EH (cell line): ENCODE measurements around the gene SUPT6H.

ENCODE experiments used
- DNase-seq: peaks from one replicate; pipeline ENCODE4 v3.0.0-alpha.2; 2015; ENCODE audit warnings: low read depth

Gene SUPT6H

DNA sequence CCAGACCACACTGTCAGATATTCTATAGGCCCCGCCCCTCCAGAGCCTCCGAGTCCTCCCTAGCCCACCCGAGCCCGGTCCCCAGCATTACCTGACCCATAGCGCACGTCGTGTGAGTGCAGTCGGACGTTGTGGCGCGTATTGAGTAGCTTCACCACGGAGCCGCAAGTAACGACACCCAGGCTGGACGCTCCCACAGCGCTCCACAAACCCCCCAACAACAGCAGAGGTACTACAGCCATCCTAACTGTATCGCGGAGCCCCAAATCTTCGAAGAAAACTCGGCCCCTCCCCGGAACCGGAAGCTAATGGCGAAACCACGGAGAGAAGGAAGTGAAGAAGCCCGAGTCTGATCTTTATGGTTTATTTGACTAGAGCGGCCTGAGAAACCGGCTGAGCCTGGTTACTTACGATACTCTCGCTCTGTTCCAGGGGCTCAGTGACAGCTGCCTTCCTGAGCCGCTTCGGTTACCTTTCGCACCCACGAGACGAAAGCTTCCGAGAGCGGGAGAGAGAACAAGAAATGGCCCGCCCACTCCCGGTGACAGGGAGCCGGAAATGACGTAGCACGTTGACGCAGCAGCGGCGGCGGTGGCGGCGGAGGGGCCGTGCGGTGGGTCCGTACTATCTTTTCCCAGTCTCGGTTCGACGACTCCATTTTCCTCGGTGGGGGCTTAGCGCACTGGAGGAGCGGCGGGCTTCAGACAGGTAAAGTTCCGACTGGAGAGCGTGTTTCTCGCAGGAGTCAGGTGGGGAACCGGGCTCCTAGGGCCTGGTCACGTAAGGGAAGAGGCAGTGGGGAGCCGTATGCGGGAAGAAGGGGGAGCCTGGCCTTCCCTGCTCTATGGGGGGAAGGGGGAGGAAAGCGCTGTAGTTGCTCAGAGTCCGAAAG lies at the start of gene SUPT6H, which contains the start of gene SDF2:
SUPT6H (plus strand) TSS at position 571 of the 892 bp plus-strand sequence. CDS start 11,197 bp downstream, outside the sequence.
SDF2 (minus strand) TSS at position 272 of the 892 bp plus-strand sequence; CDS start at position 242, 30 bp downstream.
- peak; percentile 87 for DNase-seq

DNA sequence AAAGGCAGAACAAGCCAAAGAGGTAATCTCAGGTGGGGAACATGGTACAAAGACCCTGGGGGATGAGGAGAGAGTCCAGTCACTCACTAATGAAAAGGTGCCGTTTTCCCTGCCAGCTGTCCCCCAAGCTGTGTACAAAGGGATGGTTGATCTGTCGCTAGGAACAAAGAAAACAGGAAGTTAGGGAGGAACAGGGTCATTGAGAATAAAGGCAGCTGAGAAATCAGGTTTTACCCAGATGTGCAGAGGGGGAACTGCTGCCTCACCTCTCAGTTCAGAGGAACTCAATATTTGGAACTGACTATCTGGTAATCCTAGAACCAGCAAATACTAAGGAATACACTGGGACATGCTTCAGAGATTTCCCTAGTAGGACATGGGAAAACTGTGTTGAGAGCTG lies 49.5 kb upstream of the SUPT6H start:
- DNase-seq: no peak

DNA sequence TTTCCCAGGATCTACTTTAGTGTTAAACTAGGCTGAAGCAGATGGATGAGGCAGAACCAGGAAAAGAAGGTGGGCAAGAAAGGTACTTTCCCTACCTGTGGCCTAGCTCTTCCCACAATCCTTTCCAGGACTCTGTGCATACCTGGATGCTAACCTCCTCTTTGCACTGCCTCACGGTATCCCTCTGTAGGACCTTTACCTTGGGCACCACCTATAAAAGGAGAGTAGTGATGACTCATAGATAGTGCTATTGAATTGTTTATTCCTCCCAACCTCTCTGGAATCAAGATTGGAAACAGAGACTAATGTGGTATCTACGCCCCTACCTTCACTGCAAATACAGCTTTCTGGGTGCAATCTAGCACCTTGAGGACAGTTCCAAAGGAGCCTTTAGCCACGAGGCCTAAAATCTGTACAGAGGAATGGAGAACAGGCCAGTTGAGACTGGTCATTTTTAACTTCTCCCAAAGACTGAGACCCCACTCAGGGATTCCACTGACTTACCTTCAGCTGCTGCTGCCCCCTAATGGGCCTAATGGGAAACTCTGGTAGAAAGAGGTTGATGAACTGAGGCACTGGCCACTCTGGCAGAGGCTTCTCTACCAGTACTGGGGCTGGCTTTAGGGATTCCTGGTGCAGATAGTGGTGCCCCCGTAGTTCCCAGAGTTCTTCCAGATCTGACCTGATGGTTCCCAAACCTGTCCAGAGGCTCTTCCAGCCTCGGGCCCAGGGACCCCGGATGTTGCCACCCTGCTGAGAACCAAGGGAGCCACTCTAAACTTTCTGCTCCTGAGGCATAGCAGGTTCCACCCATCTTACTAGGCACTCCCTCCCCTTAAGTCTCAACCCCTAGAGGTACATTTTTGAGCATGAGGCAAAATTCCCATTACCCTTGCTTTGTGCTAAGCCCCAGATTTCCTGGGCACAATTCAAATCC lies 48.8 kb upstream of the SUPT6H start:
- peak; percentile 43 for DNase-seq

DNA sequence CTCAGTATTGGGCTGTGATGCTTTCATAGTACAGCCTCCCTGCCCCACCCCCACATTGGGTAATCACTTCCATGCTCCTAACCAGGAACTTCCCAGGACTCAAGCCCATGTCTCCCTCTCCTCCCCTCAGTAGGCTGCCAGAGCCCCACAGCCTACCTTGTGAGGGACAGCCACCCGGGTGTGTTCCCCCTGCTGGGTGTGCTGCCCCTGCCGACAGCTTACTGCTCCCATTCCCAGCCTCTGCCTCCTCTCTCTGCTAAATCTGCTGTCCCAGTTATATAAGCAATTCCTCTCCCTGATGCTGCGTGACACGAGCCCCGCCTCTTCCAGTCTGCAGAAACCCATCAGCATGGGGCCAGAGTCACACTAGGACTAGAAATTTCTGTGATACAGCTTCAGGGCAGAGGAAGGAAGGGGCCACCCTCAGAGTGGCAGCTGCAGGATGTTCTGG lies 48.0 kb upstream of the SUPT6H start, which contains the start of gene RSKR:
RSKR (minus strand) TSS at position 255 of the 451 bp plus-strand sequence; CDS start at position 231, 24 bp downstream.
- peak; percentile 5 for DNase-seq

DNA sequence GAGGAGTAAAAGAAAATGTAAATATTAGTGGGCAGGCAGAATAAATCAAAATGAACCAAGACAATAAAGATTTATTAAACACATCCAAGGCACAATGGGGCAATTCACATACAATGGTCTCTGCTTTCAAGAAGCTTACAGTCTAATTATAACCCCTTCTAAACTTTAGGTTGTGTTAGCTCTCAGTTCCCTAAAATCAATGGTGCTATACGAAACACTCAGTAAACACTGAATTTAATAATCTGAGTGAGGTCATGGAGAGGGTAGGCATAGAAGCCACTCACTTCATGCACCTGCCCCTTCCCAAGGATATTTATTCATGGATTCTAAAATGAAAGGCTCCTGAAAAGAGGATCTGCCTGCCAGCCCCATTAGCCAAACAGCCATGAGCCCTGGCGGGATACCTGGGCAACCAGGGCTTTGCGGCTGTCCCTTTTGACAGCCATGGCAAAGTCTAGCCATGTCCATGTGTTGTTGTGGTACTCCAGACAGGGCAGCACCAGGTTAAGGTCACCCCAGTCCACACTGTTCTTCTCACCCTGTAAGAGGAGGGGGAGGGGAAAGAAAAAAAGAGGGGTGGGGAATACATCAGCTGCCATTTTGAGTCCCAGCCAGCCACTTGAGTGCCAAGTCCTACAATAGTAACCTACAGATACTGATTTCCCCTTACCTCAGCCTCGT lies 46.6 kb upstream of the SUPT6H start:
- DNase-seq: no peak

DNA sequence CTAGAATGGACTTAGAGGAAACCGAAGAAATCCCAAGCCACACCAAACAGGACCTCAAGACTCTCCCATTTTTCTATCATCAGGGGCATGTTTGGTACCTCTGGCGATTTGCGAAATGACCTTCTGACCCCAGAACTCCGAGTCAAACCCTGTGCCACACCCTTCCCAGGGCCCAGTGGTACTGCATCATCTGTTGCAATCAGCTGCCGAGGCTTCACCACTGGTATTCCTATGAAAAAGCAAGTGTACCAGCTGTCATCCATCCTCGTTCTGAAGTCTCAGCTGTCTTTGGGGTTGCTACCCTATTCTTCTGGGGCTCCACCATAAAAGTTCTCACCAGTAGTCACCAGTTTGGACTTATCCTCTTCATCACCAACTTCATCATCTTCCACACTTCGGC lies 45.7 kb upstream of the SUPT6H start:
- DNase-seq: no peak

DNA sequence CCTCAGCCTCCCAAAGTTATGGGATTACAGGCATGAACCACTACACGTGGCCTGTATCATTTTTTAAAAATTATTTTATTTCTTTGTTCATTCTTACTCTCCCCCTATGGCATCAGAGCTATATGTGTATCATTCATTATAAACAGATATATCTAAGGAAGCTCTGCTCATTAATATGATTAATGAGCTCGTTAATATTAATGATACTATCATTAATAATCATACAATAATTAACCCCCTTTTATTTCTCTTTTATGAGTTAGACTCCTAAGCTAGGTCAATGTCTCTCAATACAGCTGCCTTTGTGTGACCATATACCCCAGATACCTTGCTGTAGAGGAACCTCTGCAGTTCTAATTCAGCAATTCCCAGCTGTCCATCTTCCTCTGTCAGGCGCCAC lies 43.5 kb upstream of the SUPT6H start:
- no peak for DNase-seq

DNA sequence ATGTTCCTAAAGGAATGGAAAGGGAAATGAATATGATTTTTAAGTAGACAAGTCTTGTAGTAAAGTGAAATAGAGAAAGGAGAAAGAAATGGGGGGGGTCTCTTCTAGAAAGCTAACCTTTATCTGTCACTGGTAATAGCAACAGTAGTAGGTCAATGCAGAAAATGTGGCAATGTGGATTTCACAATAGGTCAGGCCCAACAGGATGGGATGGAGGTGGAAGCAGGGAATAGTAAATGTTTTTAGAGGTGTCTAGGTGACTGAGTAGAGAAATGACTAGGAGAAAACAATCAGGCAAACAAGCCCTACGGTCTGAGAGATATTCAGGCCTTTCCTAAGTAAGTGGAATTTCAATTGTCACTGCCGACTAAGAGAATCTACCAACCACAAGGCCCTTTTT lies 42.0 kb upstream of the SUPT6H start:
- no peak for DNase-seq

DNA sequence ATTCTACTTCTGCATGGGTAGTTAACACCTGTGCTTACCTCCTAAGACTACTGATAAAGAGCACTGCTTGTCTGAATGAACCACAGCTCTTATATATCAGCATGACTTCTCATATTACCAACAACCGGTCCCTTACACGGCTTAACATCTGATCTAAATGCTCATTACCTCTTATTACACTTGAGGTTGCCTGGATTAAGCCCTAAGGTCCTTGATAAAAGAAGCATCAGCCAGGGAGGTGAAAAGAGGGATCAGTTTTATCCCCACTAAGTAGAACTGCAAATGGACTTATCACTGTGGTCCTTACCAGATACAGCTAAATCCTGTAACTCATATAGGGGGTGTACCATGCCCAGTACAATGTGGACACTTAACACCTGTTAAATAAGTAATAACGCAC lies 39.8 kb upstream of the SUPT6H start:
- no peak for DNase-seq

DNA sequence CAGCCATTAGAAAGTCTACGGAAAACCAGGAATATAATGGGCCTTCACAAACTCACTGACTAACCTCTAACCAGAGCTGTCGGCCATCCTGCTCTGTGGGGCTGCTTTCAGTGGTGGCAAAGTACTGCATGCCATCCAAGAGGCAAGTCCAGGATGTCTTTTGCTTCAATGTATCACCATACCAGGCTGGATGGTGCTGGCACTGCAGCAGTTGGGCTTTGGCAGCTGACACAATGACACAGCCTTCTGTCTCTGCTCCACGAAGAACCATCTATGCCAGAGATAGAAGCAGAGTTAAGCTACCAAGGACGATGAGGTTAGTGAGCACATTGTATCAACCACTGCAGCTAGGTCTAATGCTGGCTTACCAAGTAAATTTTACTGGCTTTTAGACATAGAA lies 38.3 kb upstream of the SUPT6H start:
- DNase-seq: no peak

DNA sequence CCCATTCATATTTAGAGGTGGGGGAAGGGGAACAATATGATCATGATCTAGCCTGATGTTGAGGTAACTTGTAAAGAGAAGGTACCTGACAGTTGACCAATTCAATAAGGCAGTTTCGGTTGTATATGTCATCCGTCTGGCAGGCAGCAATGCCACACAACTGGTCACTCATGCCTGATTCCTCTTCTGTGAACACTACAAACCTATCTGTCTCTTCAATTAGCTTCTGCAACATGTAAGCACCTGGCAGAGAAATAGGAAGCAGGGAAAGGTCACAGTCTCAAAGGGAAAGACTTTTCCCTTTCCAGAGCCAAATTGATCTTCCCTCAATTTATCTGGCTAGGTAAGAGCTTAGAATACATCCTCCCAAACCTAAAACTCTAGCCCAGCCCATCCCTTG lies 37.9 kb upstream of the SUPT6H start:
- DNase-seq: no peak

DNA sequence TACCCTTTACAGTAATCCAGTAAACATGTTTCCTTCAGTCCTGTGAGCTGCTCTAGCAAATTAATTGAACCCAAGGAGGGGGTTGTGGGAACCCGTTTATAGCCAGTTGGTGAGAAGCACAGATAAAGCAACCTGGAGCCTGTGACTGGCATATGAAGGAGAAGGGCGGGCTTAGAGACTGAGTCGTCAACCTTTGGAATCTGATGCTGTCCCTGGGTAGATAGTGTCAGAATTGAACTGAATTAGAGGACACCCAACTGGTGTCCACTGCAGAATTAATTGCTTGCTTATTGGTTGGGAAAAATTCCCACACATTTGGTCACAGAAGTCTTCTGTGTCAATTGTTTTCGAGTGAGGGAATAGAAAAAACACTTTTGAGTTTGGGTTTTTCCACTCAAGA lies 35.2 kb upstream of the SUPT6H start:
- DNase-seq: no peak

DNA sequence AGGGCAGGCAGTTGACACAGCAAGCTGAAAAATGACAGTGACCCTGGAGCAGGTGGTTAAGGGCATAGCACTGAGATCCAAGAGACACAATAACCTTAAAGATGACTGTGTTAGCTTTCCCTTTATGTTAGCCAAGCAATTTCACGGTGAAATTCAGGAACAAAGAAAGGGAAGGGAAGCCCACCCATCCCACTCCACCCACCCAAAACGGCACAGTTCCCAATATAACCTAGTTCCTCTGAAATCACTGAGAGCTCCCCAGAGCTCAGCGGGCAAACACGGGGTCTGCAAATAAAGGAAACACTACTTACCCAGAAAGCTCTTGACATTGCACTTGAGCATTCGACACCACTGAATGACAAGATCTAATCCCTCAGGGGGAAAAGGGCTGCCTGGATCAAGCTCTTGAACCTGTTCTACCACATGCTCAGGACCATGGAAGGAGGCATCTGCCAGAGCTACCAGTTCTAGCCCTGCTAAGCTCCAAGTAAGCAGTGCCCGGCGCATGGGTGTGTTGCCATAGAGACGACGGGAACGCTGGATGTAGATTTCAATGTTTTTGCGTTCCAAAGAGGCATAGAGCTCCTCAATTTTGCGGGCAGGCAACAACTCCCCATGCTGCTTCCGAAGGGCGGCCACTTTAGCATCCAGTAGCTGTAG lies 27.7 kb upstream of the SUPT6H start:
- DNase-seq: no peak

DNA sequence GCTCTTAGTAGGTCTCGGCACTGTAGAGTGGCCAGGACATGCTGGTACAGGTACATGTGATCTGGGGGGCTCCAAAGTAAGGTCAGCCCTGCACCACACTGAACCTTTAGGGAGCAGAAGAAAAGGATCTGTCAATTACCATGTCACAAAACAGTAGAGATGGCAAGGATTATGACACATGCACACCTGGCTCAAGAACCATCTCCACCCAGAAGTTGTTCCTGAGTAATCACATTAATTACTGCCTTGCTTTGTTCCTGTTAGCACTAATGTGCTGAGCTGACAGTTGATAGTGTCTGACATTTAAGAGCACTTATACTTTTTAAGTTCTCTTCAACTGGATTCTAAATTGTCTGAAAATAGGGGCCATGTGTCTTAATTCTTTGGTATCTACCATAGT lies 26.5 kb upstream of the SUPT6H start:
- DNase-seq: no peak

DNA sequence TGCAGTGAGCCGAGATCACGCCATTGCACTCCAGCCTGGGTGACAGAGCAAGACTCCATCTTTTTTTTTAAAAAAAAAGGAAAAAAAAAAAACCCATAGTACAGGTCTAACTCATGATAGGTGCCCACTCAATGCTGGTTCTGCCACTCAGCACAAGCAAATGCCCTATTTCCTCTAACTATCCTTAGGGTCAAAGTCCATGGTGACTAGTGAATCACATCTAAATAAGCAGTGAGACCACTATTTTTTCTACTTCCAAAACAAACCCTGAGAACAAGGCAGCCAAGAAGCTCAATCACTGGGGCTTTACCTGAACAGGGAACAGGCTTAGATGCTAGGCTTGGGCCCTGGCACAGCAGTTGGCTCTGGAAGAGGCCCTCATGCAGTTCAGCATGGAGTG lies 20.4 kb upstream of the SUPT6H start:
- no peak for DNase-seq

DNA sequence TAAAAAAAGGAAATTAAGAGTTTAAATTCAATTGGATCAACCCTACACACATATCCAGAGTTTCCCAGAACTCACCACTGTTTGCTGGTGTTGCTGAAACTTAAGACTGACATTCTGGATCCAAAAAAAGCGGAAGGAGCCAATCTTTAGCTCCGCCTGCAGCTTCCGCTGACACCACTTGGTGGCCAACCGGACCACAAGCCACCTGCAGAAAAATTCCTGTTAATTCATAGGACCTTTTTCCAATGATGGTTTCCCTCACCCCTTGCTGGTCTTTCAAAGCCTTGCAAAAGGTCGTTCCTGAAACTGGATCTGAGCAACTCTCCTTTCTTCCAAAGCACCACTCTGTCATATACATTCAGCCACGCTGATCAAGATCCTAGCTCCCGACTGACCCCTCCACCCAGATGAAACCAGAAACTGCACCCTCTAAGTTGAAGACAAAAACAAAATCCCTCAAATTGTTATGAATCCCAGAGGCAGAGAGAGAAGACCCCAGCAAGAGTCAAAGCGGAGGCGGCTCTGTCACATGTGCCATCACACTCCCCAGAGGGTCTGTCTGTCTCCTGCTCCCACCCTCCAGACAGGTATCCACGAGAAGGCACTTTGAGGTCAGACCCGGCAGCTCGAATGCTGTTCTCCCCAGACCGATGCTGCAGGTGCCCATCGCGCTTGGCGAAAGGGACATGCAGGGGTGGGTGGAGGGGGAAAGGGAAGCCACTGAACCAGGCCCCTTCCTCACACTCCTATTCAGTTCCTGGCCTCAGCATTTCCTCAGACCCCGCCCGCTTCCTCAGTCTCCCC lies 17.8 kb upstream of the SUPT6H start:
- peak; percentile 65 for DNase-seq

DNA sequence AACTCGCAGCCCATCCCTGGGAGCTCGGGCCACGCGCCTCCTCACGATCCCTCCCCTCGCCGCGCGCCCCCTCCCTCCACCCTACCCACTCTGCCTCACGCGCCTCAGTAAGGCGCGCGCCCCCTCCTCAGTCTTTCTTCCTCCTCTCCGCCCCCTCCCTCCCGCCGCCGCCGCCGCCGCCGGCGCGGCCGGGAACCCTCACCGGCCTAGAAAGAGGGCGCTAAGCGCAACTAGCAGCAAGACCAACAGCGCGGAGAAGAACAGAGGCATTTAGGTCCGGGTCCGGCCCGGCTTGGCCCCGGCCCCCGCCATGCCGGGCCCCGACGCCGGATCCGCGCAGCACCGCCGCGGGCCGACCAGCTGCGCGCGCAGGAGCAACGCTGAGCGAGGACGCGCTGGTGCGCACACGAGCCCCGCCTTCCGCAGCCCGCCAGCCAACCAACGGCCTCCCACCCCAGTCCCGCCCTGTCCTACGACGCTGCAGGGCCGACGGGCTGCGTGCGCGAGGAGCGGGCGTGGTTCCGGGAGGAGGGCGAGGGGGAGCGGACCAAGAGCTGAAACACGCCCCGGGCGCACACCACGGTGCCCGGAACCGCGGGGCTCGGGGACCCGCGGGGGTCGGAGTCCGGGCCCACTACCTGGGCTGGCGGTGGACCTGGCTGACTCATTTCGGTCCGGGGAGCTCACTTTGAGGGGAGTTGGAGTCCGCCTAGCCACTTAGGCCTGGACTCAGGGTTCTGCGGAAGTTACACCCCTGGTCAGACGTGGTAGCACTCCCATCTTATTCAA lies 17.0 kb upstream of the SUPT6H start, which contains the start of gene BLTP2:
BLTP2 (minus strand) TSS at position 372 of the 789 bp plus-strand sequence; CDS start at position 270, 102 bp downstream.
- peak; percentile 95 for DNase-seq

DNA sequence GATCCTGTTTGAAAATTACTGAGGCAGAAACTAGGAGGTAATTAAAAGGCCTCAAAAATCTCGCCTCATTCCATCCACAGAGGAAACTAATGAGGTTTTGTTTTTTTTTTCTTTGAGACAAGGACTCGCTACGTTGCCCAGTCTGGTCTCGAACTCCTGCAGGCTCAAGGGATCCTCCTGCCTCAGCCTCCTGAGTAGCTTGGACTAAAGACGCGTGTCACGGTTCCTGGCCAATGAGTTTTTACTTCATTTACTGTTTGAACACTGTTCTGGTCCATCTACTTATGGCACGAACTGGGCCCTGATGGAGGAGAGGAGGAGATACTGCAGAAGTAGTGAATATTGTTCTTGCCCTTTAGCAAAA lies 16.4 kb upstream of the SUPT6H start:
- DNase-seq: no peak

DNA sequence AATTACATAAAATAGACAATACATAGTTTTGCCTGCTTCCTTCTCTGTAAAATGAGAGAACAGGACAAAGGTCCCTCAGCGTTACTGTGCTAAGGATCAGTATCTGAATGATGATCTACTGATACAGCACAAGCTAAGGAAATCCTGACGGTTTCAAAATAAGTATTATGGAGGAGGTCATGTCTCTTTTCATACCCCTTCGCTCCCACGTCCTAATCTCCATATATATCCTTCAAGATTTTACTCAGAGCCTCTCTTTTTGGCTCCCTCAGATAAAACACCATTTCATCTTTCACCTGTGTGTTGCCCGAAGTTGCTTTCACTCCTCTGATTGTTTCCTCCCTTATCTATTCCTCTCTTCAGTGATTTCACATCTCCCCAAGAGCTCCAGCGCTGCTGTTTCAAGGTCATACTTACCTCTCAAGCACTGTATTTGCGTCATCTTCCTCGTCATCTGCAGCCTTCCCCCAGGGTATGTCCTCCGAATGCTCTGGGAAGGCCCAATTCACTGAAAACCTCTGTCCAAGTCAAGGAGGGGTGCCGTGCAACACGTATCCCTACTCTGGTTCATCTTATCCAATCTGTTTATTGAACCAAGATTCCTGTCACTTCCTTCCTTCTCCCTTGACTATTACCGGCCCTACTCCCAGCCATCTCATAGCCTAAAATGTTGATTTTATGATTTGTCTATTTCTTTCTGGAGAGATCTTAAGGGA lies 15.8 kb upstream of the SUPT6H start:
- DNase-seq: no peak
